Measurements from ENCODE around the gene AACS. TPM values are rescaled to one million over a fixed set of nuclear protein-coding genes. Genes with fewer than 3 reads are reported as not detected.

AACS gene
- total and polyA plus RNA-seq, 2 of the 8 experiments (the other 6 are each of a cell fraction or from before 2014, with no cell fraction given), result 51.9 to 52.4 TPM

DNA sequence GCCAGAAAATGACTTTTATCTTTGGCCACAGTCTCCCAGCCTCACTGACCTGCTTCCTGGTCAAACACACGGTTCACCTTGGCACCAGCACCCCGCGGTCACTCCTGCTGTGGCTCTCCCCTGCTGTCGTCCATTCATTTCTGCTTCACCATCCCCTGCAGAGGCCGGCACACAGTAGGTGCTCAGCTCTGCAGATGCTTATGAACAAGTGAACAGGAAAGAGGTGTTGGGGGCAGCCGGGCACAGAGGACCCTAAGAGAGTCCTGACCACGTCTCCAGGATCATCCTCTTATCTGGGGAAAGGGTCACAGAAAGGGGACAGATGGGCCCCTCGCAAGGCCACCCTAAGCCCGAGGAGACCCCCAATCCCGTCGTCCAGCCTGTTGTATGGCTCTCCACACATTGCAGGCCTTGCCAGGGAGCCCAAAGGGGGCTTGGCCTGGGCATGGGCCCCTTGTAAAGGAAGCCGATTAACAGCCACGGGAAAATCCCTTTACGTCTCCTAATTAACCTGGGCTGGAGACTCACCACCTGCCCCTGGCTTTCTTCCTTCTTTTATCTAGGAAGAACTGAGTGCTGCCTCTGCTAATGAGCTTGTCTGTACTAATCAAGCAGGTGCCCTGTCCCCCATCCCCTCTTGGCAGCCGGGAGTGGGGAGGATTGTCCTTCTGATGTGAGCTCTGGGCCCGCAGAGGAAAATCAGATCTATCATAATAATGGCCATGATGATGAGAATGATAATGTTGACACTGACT is 119.2 kb downstream of the AACS start:
- Histone ChIP-seq H2AFZ (ENCODE audit: low read length) (no peak overlapping the region), H2BK5ac (ENCODE audit: low read depth, low read length) (peak overlapping the region; percentile 96; the same call in 1 of the 2 replicates), H2BK120ac (replicated peaks; ENCODE audit: low read depth, low read length) (peak overlapping the region; percentile 43), H3K4ac (replicated peaks; ENCODE audit: insufficient read length, low read depth, low read length) (peak overlapping the region; percentile 88), H3K27ac (ENCODE audit: low read depth, low read length) (no peak overlapping the region), H2BK20ac (ENCODE audit: low read length) (peak overlapping the region; percentile 28), H2BK12ac (ENCODE audit: low read depth, low read length) (peak overlapping the region; percentile 97), H3K4me2 (ENCODE audit: insufficient read depth in 1 of 2, low read depth in 2 of 2, low read length in 2 of 2) (peak overlapping the region; percentile 76 to 100), H4K20me1 (replicated peaks in 1 of 2; ENCODE audit: control insufficient read depth in 1 of 2, insufficient read depth in 2 of 2, low read length in 2 of 2) (peaks cover 0 to 6% of the 10 kb centered on the region in 2 experiments), H3K23me2 (ENCODE audit: low read depth, low read length) (peaks cover 20% of the 10 kb centered on the region), H3K56ac (replicated peaks; ENCODE audit: insufficient read length, low read depth, low read length) (no peak overlapping the region), H3K36me3 (ENCODE audit: control insufficient read depth in 2 of 4, insufficient read depth in 4 of 4, low read length in 3 of 4) (no peaks in the 10 kb centered on the region), H3K9me3 (ENCODE audit: insufficient read depth in 2 of 2, low read depth in 1 of 2, low read length in 1 of 2) (peaks cover 0 to 4% of the 10 kb centered on the region in 2 experiments; a peak in 1 of 4 replicates), H3K79me1 (ENCODE audit: low read depth, low read length) (peaks cover 2% of the 10 kb centered on the region; the same call in 1 of the 2 replicates), H3K23ac (ENCODE audit: insufficient read length) (no peak overlapping the region), H3K79me2 (ENCODE audit: control insufficient read depth in 1 of 2, insufficient read depth in 2 of 2, low read length in 2 of 2) (peaks cover 0 to 17% of the 10 kb centered on the region in 2 experiments; a peak in 2 of 4 replicates), H4K8ac (ENCODE audit: extremely low read depth, insufficient read depth, low read length) (no peak overlapping the region), H3K18ac (ENCODE audit: extremely low read depth, low read length) (peak overlapping the region; percentile 80), H4K91ac (replicated peaks; ENCODE audit: insufficient read length, low read length) (peak overlapping the region; percentile 83), H3K4me3 (ENCODE audit: extremely low read depth in 1 of 4, insufficient read depth in 2 of 4, low read depth in 3 of 4, low read length in 4 of 4) (peak overlapping the region in 1 of 4 experiments; percentile 85; a peak in 4 of 8 replicates), H3K27me3 (replicated peaks in 1 of 4; ENCODE audit: control insufficient read depth in 3 of 4, extremely low read depth in 1 of 4, insufficient read depth in 3 of 4, low read length in 3 of 4) (peaks cover 0 to 11% (median 5%) of the 10 kb centered on the region in 4 experiments; a peak in 4 of 7 replicates), H3K14ac (ENCODE audit: insufficient read length) (no peak overlapping the region), H2AK5ac (ENCODE audit: low read depth, low read length) (peak overlapping the region; percentile 58; the same call in 1 of the 2 replicates), H3K4me1 (replicated peaks in 1 of 4; ENCODE audit: control insufficient read depth in 3 of 4, insufficient read depth in 4 of 4, low read length in 3 of 4) (peaks cover 18 to 33% (median 20%) of the 10 kb centered on the region in 4 experiments), H2BK15ac (ENCODE audit: low read length) (peak overlapping the region; percentile 48; the same call in 1 of the 2 replicates), H4K5ac (ENCODE audit: insufficient read length, low read depth, low read length) (no peak overlapping the region), H3K9ac (replicated peaks in 1 of 4; ENCODE audit: extremely low read depth in 1 of 4, low read depth in 3 of 4, low read length in 3 of 4) (no peak overlapping the region)
- DNase-seq (ENCODE audit: low read depth in 1 of 2, low spot score in 2 of 2) (no peak), FAIRE-seq (no peak)
- CTCF ChIA-PET (ENCODE audit: partially characterized antibody), result interaction anchor here (0.6 to 3.5 kb wide), 22 partner anchors 11 to 491 kb away, joined by 3 to 19 read pairs (median 4); no protein-coding TSS in a partner anchor
- POLR2A ChIA-PET (ENCODE audit: partially characterized antibody), result interaction anchor here (0.9 to 2.4 kb wide), 4 partner anchors 9 to 147 kb away, joined by 3 to 10 read pairs (median 4); no protein-coding TSS in a partner anchor
- 51% methylated on average over 16 of the region's 16 CpGs; no CpG with 5 or more reads in 1 of the 2 experiments for WGBS, 2 experiments (ENCODE audit: extremely low coverage in 1 of 2, insufficient coverage in 1 of 2, insufficient read length in 1 of 2, insufficient replicate concordance in 2 of 2, low coverage in 1 of 2, low lambda C conversion rate in 2 of 2, missing lambda C conversion rate in 1 of 2)
- TF ChIP-seq YY1 (IDR thresholded peaks at IDR 0.05; ENCODE audit: low read depth, low read length) (no peak), ZNF274 (IDR thresholded peaks at IDR 0.05; ENCODE audit: borderline replicate concordance, extremely low read depth, low read length) (no peak), SIX5 (IDR thresholded peaks at IDR 0.05; ENCODE audit: low read depth, low read length) (no peak), TEAD4 (IDR thresholded peaks at IDR 0.05; ENCODE audit: low read depth, low read length) (no peak), RBBP5 (IDR thresholded peaks at IDR 0.05; ENCODE audit: borderline replicate concordance, low read depth, low read length) (no peak), TAF1 (IDR thresholded peaks at IDR 0.05; ENCODE audit: low read depth, low read length) (no peak), RAD21 (IDR thresholded peaks at IDR 0.05 in 1 of 2, conservative IDR thresholded peaks at IDR 0.05 in 1 of 2; ENCODE audit: low read depth in 2 of 2, low read length in 2 of 2) (no peak), ASH2L (IDR thresholded peaks at IDR 0.05; ENCODE audit: low read length) (no peak), HDAC6 (IDR thresholded peaks at IDR 0.05; ENCODE audit: low read depth, low read length) (no peak)

All from H1 (cell line).